Right ventricle myocardium superior (tissue), 1 donor: ENCODE results near the gene CRLF1. TPM values are rescaled to one million over a fixed set of nuclear protein-coding genes. Genes with fewer than 3 reads are reported as not detected.

ENCODE experiments used
- ATAC-seq: fragments of 200-7000 bp; cut with Tn5 transposase; one replicate; pipeline ENCODE4 v1.9.1; 2020; ENCODE audit warnings: mild to moderate bottlenecking; ENCODE audit not compliant: poor library complexity
- DNase-seq: peaks from one replicate; pipeline ENCODE4 v3.0.0-alpha.2; 2020
- intact Hi-C: fragments of 100-400 bp; cut with DNase I; formaldehyde crosslinking; loops from one replicate; pipeline ENCODE4 v1.11.2; 2022
- total RNA-seq: library from RNA; stranded (reverse); fragmentation: NEBNext Ultra II Directional; extraction: Animal tissue kit (Norgen Biotek cat#: 25700); gene quantifications from one replicate; pipeline ENCODE4 v1.2.1, GENCODE V29; 2021
- donor health status: DM: no; HTN: yes; CAD: no; lungs with severe emphysema.

Gene CRLF1
- total RNA-seq, 1 donor from 2014 or later, result 20.6 TPM

DNA sequence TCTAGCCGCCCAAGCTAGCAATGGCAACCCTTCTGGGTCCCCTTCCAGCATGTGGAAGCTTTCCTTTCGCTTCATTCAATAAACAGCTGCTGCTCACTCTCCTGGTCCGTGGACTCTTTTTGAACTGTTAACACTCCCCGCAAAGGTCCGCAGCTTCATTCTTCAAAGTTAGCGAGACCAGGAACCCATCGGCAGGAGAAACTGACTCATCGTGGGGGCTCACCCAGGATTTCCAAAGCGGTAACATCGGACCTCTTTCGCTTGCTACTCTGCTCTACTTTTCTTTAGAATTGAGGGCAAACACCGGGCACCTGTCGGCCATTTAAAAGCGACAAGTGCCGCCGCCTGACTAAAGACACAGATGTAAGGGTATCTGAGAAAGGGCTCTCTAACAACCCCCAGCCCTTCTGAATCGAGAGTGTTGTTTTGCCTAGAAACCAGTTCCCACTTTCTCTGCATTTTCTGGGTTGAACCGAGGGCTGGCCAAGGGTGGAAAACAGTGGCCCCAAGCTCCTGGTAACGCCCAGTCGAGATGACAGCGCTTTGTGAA, 29.2 kb downstream of the CRLF1 start:
- no peak for DNase-seq
- no peak for ATAC-seq
- intact Hi-C loops, result no loop called here

GRCh38 chr19:18576383-18576782, 30.2 kb downstream of the CRLF1 start:
- DNase-seq, result no peak
- ATAC-seq, result no peak
- intact Hi-C loops, result no loop called here

DNA sequence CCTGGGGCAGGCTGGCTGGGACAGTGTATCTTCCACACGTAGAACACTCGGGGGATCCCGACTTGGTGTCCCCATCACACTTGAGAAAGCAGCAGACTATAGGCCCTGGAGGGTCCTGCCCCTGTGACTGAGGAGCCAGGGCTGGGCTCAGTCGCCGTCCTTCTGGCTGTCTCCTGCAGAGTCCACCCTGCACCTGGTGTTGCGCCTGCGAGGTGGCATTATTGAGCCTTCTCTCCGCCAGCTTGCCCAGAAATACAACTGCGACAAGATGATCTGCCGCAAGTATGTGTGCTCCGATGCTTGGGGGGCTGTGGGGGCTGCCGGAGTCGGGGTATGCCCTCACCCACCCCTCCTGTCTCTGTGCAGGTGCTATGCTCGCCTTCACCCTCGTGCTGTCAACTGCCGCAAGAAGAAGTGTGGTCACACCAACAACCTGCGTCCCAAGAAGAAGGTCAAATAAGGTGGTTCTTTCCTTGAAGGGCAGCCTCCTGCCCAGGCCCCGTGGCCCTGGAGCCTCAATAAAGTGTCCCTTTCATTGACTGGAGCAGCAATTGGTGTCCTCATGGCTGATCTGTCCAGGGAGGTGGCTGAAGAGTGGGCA, 31.8 kb downstream of the CRLF1 start:
- ATAC-seq (no peak), DNase-seq (no peak)
- intact Hi-C loops, result no loop called here

GRCh38 chr19:18571564-18572344, 34.8 kb downstream of the CRLF1 start, which contains the start of gene UBA52:
TSS of gene UBA52 (plus strand) at chr19:18571857. CDS start at chr19:18573301, 1,444 bp downstream.
- DNase-seq (peak; percentile 99), ATAC-seq (peak; percentile 99)
- intact Hi-C loops, result no loop called here

- no peak for DNase-seq
- intact Hi-C loops, result no loop called here
- no peak for ATAC-seq
Measured at GRCh38 chr19:18568367-18568766, 38.2 kb downstream of the CRLF1 start.

- intact Hi-C loops, result no loop called here
- DNase-seq (no peak), ATAC-seq (no peak)
Measured at GRCh38 chr19:18566953-18567352, 39.6 kb downstream of the CRLF1 start.

GRCh38 chr19:18562086-18562485, 44.5 kb downstream of the CRLF1 start:
- peak; percentile 60 for DNase-seq
- intact Hi-C loops, result loop anchor here (5.0 kb wide), 1 partner anchor 110 kb away; no protein-coding TSS in a partner anchor
- peak; percentile 2 for ATAC-seq

GRCh38 chr19:18559685-18560084, 46.9 kb downstream of the CRLF1 start:
- intact Hi-C loops, result loop anchor here (5.0 kb wide), 1 partner anchor 107 kb away; no protein-coding TSS in a partner anchor
- DNase-seq, result no peak
- ATAC-seq, result no peak

DNA sequence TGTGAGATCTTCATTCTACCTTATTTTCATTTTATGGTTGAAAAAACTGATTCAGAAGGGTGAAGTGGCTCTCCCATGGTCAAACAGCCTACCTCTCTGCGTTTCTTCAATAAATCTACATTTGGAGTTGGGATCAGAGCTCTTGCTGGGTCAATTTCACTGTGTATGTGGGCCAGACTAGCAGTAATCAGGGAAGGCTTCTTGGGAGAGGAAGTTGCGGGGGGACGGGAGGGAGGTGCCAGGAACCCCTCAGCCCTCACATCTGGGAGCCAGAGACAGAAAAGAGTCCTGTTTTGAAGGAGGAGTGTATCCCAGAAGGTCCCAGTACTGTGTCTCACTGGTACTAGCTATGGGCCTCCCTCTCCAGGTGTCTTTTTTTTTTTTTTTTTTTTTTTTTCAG, 48.0 kb downstream of the CRLF1 start:
- DNase-seq (no peak), ATAC-seq (no peak)
- intact Hi-C loops, result no loop called here

DNA sequence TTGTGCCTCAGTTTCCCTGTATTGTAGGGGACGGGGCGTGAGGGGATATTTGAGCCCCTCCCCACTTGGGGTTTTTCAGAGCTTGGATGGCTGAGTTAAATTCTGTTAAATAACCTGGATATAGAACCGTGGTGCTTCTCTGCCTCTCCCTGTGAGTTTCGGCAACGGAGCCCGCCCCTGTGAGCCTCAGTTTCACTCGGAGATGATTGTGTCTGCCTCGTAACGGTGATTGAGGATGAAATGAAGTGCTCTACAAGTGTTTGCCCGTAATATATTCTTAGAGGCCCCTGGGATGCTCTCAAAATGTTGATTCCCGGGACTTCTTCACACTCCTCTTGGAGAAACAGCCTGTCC, 48.4 kb downstream of the CRLF1 start:
- DNase-seq (no peak), ATAC-seq (no peak)
- intact Hi-C loops, result no loop called here

DNA sequence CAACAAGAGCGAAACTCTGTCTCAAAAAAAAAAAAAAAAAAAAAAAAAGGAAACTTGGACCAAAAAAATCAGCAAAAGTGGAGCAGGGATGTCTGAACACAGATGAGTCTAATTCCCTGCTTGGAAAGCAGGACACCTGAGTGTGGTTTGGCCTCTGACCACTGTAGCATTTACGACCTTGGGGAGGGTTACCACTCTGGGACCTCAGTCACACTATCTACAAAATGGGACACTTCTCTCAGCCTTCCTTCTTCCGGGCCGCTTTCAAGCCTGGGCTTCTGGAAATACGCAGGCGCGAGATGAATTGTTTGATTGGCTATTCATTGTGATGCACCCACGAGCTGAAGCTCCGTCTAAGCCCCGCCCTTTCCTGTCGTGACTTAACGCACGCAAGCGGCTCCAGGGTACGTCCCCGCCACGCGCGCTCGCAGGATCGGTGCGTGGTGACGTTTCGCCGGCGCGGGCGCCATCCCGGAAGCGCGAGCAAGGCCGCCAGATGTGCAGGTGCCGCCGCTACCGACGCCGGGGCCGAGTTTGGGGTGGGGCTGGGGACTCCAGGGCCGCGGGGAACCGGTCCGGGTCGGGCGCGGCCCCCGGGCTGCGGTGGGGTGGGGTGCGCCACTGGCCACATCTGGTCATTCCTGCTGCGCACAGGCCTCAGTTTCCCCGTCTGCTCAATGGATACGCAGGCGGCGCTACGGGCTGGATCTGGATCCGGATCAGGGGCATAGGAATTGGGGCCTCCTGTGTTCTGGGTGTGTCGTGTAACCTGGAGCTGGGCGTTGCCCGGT, 49.0 kb downstream of the CRLF1 start, which contains the start of gene KXD1:
TSS of gene KXD1 (plus strand) at position 460 of the 791 bp plus-strand sequence. CDS start 4,187 bp downstream, outside the sequence.
- intact Hi-C loops, result no loop called here
- peak; percentile 99 for DNase-seq
- peak; percentile 99 for ATAC-seq

DNA sequence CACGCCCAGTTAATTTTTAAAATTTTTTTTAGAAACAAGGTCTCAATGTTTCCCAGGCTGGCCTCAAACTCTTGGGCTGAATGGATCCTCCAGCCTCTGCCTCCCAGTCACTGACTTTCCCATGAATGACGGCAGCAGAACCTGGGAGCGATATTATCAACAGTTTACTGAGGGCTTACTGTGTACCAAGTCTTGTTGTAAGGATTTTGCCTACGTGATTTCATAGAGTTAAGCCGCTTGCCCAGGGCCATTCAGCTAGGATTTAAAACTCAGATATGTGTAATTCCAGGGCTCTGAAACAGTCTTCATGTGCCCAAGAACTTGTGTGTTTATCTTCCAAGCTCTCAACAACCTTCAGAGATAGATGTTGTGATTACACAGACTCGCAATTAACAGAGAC, 55.0 kb downstream of the CRLF1 start:
- intact Hi-C loops, result no loop called here
- no peak for DNase-seq
- ATAC-seq, result no peak

- peak; percentile 64 for DNase-seq
- peak; percentile 58 for ATAC-seq
- intact Hi-C loops, result no loop called here
Measured at GRCh38 chr19:18543814-18544475, 62.7 kb downstream of the CRLF1 start.

Other genes starting within 250 kb of the CRLF1 start
- 0.54 TPM for gene GDF15, start 220.6 kb downstream of the CRLF1 start, total RNA-seq
- gene LRRC25, start 209.2 kb downstream of the CRLF1 start, total RNA-seq, result 3.6 TPM
- 30.4 TPM for gene SSBP4, start 187.4 kb downstream of the CRLF1 start, total RNA-seq
- 26.0 TPM for gene ISYNA1, start 168.7 kb downstream of the CRLF1 start, total RNA-seq
- gene ELL, start 84.7 kb downstream of the CRLF1 start, total RNA-seq, result 7.5 TPM
- 182 TPM for gene FKBP8, start 63.2 kb downstream of the CRLF1 start, total RNA-seq
- gene KXD1, start 48.9 kb downstream of the CRLF1 start, total RNA-seq, result 44.4 TPM
- gene UBA52, start 34.9 kb downstream of the CRLF1 start, total RNA-seq, result 684 TPM
- gene REX1BD, start 18.0 kb downstream of the CRLF1 start, total RNA-seq, result 94.8 TPM
- 1.6 TPM for gene TMEM59L, start 6.1 kb upstream of the CRLF1 start, total RNA-seq
- 4.5 TPM for gene KLHL26, start 30.2 kb upstream of the CRLF1 start, total RNA-seq
- 9.1 TPM for gene CRTC1, start 76.9 kb upstream of the CRLF1 start, total RNA-seq
- gene COMP, start 184.5 kb upstream of the CRLF1 start, total RNA-seq, result not detected
- 34.2 TPM for gene UPF1, start 225.2 kb upstream of the CRLF1 start, total RNA-seq